Ovary (tissue), 3 donors: ENCODE data around the gene DUSP22.

Source experiments
- EP300 ChIP-seq: sonication (generic); formaldehyde crosslinking; IDR thresholded peaks from one replicate; pipeline ENCODE4 v1.6.1; 2017; ENCODE audit warnings: antibody characterized with exemption
- POLR2A ChIP-seq: fragments of 450-650 bp; IDR thresholded peaks from one replicate; pipeline ENCODE4 v1.6.1; 2017; ENCODE audit warnings: antibody characterized with exemption, mild to moderate bottlenecking, moderate library complexity
- TF ChIP-seq, protein P1 (sequence below), 3 donors: fragments of 450-650 bp in 2 of 3; fragments of 200-600 bp in 1 of 3; IDR thresholded peaks; one replicate each; pipeline versions ENCODE4 v1.5.1 to v1.8.0; 2016 to 2022; ENCODE audit warnings: antibody characterized with exemption in 3 of 3, mild to moderate bottlenecking in 1 of 3
- donor health status: DM: no; HTN: no; CAD: no.

DNA sequence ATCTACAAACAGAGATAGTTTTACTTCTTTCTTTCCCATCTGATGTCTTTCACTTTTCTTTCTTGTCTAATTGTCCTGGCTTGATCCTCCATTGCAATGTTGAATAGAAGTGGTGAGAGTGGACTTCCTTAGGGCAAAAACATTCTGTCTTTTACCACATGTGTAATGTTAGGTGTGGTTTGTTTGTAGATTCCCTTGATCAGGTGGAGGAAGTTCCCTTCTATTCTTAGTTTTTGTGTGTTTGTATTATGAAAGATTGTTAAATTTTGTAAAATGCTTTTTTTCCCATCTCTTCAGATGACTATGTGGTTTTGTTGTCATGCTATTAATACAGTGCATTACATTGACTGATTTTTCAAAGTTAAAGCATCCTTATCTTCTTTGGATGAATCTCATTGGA lies 41.6 kb upstream of the DUSP22 start:
- TF ChIP-seq, protein P1, sequence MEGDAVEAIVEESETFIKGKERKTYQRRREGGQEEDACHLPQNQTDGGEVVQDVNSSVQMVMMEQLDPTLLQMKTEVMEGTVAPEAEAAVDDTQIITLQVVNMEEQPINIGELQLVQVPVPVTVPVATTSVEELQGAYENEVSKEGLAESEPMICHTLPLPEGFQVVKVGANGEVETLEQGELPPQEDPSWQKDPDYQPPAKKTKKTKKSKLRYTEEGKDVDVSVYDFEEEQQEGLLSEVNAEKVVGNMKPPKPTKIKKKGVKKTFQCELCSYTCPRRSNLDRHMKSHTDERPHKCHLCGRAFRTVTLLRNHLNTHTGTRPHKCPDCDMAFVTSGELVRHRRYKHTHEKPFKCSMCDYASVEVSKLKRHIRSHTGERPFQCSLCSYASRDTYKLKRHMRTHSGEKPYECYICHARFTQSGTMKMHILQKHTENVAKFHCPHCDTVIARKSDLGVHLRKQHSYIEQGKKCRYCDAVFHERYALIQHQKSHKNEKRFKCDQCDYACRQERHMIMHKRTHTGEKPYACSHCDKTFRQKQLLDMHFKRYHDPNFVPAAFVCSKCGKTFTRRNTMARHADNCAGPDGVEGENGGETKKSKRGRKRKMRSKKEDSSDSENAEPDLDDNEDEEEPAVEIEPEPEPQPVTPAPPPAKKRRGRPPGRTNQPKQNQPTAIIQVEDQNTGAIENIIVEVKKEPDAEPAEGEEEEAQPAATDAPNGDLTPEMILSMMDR (IDR thresholded peaks at IDR 0.05) = no peak
- no peak for TF ChIP-seq EP300
- no peak for TF ChIP-seq POLR2A
